Measurements from ENCODE around the gene LPCAT1.
"Not testable (repeated sequence)": the region's sequence is repeated elsewhere in the genome, so short reads cannot be mapped to it uniquely, and the experiment has no call there.

LPCAT1 gene

DNA sequence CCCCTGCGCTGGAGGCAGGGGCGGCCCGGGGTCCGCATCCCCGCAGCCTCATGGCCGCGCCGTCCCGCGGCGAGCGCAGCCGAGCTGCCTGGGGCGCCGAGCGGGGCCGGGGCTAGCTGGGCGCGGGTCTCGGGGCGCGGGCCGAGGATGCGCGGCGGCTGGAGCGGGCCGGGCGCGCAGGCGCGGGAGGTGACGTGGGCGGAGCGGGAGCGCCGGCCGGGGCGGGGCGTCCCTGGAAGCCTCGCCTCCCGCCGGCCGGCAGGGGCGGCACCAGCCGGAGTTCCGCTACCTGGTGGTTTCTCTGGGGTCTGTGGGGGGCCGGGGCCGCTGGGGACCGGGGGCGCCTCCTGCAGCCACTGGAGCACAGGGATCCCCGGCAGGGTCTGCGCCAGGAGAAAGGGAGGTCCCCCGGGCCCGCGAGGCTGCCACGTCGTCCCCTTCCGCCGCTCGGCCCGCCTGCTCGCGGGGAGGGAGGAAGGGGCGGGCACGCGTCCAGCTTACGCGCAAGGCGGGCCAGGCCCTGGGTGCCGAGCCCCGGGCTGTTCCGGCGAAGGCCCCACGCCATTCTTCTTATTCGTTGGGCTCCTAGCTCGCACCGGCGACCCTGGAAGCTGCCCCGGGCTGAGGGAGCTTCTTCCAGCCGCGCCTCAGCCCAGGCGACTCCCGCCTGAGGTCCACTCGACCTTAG lies at the start of gene LPCAT1:
Gene LPCAT1 (minus strand): TSS at position 168 of the 688 bp plus-strand sequence. CDS start 116 bp downstream, at position 52.
- in situ Hi-C loops (cut with HindIII; ENCODE audit: low sequenced_read_pairs) = no loop called here

GRCh38 chr5:1571875-1572274 lies 48.1 kb upstream of the LPCAT1 start:
- in situ Hi-C loops (cut with HindIII; ENCODE audit: low sequenced_read_pairs) = not testable (repeated sequence)

- in situ Hi-C loops (cut with HindIII; ENCODE audit: low sequenced_read_pairs) = no loop called here
These were observed 47.2 kb upstream of the LPCAT1 start for GRCh38 chr5:1570975-1571374.

GRCh38 chr5:1568201-1568979 lies 44.6 kb upstream of the LPCAT1 start:
- in situ Hi-C loops (cut with HindIII; ENCODE audit: low sequenced_read_pairs) = no loop called here

DNA sequence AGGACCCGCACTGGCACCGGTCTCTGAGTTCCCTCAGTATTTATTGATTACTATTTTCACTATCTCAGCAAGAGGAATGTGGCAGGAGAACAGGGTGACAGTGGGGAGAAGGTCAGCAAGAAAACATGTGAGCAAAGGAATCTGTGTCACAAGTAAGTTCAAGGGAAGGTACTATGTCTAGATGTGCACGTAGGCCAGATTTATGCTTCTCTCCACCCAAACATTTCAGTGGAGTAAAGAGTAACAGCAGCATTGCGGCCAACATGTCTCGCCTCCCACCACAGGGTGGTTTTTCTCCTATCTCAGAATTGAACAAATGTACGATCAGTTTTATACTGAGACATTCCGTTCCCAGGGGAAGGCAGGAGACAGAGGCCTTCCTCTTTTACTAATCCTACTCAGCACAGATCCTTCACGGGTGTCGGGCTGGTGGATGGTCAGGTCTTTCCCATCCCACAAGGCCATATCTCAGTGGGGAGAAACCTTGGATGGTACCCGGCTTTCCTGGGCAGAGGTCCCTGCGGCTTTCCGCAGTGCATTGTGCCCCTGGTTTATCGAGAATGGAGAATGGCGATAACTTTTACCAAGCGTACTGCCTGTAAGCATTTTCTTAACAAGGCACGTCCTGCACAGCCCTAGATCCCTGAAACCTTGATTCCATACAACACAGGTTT lies 43.9 kb upstream of the LPCAT1 start:
- in situ Hi-C loops (cut with HindIII; ENCODE audit: low sequenced_read_pairs) = not testable (repeated sequence)

- in situ Hi-C loops (cut with HindIII; ENCODE audit: low sequenced_read_pairs) = no loop called here
These were observed 42.3 kb upstream of the LPCAT1 start for GRCh38 chr5:1565737-1566734.

DNA sequence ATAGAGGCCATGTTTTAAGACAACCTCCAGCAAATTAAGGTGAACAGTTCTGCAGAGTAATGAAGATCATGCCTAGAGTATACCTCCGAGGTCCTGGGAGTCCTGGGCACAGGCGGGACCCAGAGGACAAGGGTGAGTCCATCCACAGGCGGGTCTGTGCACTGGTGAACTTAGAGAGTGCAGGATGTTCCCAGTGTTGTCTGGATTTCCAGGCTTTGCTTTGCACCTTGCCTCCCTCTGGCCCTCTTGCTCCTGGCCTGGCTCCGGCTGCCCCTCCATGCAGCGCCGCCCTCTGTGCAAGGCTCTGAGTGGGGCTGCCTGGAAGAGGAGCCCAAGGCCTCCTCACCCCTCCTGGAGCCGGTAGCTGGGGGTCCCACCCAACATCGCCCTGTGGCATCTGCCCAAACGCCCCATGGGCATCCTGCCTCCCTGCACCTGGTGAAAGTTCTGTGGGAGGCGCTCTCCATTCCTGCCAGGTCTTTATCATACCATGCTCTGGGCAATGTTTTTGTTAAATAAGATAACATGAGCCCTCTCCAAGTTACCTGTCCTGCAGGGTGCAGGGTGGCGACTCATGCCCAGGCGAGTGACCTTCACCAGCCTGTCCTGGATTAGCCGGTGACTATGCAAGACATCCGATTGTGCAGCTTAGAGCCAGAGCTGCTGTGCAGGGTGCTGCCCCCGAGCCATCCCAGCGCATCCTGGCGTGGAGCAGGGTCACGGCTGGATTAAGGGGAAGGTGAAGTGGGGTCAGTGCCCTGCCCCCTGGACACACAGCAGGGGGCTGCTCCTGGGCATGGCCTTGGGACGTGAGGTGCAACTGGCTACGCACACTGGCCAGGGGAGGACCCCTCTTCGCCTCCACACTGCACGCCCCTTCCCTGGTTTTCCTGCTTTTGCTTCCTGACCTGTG lies 41.3 kb upstream of the LPCAT1 start:
- in situ Hi-C loops (cut with HindIII; ENCODE audit: low sequenced_read_pairs) = no loop called here

DNA sequence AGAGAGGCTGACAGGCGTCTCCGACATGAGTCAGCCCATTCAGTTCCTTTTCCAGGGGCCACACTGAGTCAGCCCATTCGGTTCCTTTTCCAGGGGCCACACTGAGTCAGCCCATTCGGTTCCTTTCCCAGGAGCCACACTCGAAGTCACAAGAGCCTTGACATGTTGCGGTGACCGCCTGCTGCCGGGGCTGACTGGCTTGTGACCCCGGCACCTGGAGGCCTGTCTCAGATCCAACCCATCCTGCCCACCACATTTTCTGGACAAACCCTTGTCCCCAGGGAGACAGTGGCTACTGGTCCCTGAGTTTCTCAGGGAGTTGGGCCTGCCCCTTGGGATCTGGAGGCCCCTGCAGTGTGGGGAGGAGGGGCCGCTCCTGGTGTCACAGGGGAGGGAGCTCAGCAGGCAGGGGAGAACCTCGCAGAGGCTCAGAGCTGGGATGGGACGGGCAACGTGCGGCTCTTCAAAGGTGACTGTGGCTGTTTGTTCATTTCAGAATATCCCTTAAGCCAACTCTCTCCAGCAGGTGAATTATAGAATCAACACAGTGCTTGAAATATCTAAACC lies 40.5 kb upstream of the LPCAT1 start:
- in situ Hi-C loops (cut with HindIII; ENCODE audit: low sequenced_read_pairs) = no loop called here

GRCh38 chr5:1563617-1564181 lies 39.9 kb upstream of the LPCAT1 start:
- in situ Hi-C loops (cut with HindIII; ENCODE audit: low sequenced_read_pairs) = no loop called here

GRCh38 chr5:1563051-1563461 lies 39.3 kb upstream of the LPCAT1 start:
- in situ Hi-C loops (cut with HindIII; ENCODE audit: low sequenced_read_pairs) = no loop called here

DNA sequence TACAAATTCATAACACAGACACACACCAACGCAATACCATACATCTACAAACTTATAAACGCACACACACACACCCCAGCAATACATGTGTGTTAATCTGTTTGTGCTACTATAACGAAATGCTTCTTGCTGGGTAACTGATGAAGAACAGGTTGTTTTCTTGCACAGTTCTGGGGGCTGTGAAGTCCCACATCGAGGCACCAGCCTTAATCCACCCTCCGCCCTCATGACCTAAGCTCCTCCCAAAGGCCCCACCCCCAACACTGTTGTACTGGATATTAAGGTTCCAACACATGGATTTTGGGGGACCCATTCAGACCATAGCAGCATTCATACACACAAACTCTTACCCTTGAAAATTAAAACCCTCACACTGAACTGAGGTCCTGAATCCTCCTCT lies 38.8 kb upstream of the LPCAT1 start:
- in situ Hi-C loops (cut with HindIII; ENCODE audit: low sequenced_read_pairs) = no loop called here

DNA sequence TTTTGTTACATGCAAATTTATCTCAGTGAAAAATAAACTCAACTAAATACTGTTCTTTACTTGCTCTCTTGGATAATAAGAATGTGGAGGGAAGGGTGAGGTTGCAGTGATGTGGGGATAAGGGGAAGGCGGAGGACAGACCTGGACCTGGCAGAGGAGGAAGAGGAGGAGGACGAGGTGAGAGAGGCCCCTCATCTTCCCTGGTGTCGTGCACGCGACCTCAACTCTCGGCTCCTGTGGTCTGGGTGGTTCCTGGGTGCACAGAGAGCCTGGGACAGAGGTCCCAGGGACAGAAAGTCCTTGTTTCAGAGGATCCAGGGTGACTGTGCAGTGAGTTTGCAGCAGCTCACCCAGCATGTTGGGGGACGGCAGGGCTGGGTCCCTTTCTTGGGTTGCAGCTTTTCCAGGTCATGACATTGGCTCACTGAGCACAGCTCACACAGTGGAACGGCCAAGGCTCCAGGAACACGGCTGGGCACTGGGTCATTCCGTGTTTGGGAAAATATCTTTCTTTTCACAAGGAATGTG lies 37.7 kb upstream of the LPCAT1 start:
- in situ Hi-C loops (cut with HindIII; ENCODE audit: low sequenced_read_pairs) = no loop called here

- in situ Hi-C loops (cut with HindIII; ENCODE audit: low sequenced_read_pairs) = not testable (repeated sequence)
These were observed 36.7 kb upstream of the LPCAT1 start for GRCh38 chr5:1560499-1560898.

DNA sequence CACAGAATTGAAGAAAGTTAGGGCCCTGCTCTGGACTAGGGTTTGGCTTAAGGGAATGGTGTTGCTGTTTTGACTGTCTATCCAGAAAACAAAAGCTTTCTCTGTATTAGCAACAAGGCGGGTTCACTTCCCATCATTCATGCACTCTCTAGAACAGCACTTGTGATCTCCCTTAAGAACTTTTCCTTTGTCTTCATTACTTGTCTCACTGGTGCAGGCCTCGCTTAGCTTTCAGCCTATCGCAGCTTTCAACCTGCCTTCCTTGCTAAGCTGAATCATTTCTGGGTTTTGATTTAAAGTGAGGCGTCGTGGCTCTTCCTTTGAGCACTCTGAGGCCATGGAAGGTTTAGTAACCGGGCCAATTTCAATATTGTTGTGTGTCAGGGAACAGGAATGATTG lies 35.2 kb upstream of the LPCAT1 start:
- in situ Hi-C loops (cut with HindIII; ENCODE audit: low sequenced_read_pairs) = no loop called here

GRCh38 chr5:1557114-1557873 lies 33.5 kb upstream of the LPCAT1 start:
- in situ Hi-C loops (cut with HindIII; ENCODE audit: low sequenced_read_pairs) = no loop called here

- in situ Hi-C loops (cut with HindIII; ENCODE audit: low sequenced_read_pairs) = no loop called here
These were observed 32.3 kb upstream of the LPCAT1 start for GRCh38 chr5:1555808-1556731.
